GM18498 (cell line): ENCODE results near the gene PMEPA1.

Experiments
- ATAC-seq: cut with Tn5 transposase; IDR thresholded peaks from one replicate; pipeline ENCODE4 v1.9.1; 2021; ENCODE audit warnings: mild to moderate bottlenecking, moderate library complexity; ENCODE audit not compliant: unreplicated experiment

Gene PMEPA1

GRCh38 chr20:57680131-57680716 lies 29.6 kb downstream of the PMEPA1 start:
- ATAC-seq: peak; percentile 65

GRCh38 chr20:57679113-57679512 lies 30.7 kb downstream of the PMEPA1 start:
- no peak for ATAC-seq

GRCh38 chr20:57678340-57678739 lies 31.5 kb downstream of the PMEPA1 start:
- no peak for ATAC-seq

GRCh38 chr20:57677584-57677982 lies 32.2 kb downstream of the PMEPA1 start:
- ATAC-seq: no peak

GRCh38 chr20:57676589-57677583 lies 32.9 kb downstream of the PMEPA1 start:
- no peak for ATAC-seq

GRCh38 chr20:57675773-57676172 lies 34.0 kb downstream of the PMEPA1 start:
- no peak for ATAC-seq

- no peak for ATAC-seq
Measured at GRCh38 chr20:57672953-57673575, 36.8 kb downstream of the PMEPA1 start.

GRCh38 chr20:57672164-57672563 lies 37.7 kb downstream of the PMEPA1 start:
- no peak for ATAC-seq

GRCh38 chr20:57671662-57672061 lies 38.2 kb downstream of the PMEPA1 start:
- ATAC-seq: no peak

- ATAC-seq: no peak
Measured at GRCh38 chr20:57671072-57671391, 38.8 kb downstream of the PMEPA1 start.

- ATAC-seq: no peak
Measured at GRCh38 chr20:57670288-57671071, 39.3 kb downstream of the PMEPA1 start.

- no peak for ATAC-seq
Measured at GRCh38 chr20:57669632-57670031, 40.2 kb downstream of the PMEPA1 start.

- no peak for ATAC-seq
Measured at GRCh38 chr20:57667924-57668782, 41.7 kb downstream of the PMEPA1 start.

GRCh38 chr20:57667388-57667787 lies 42.4 kb downstream of the PMEPA1 start:
- no peak for ATAC-seq

- no peak for ATAC-seq
Measured at GRCh38 chr20:57666834-57667157, 43.0 kb downstream of the PMEPA1 start.

GRCh38 chr20:57666106-57666833 lies 43.5 kb downstream of the PMEPA1 start:
- ATAC-seq: no peak

- ATAC-seq: no peak
Measured at GRCh38 chr20:57665589-57665971, 44.2 kb downstream of the PMEPA1 start.

GRCh38 chr20:57664924-57665588 lies 44.8 kb downstream of the PMEPA1 start:
- ATAC-seq: no peak

GRCh38 chr20:57664476-57664875 lies 45.3 kb downstream of the PMEPA1 start:
- ATAC-seq: no peak
